HG03045 (cell line): ENCODE measurements around the gene FKBP11.

Experiments
- ATAC-seq: cut with Tn5 transposase; IDR thresholded peaks from one replicate; pipeline ENCODE4 v1.9.1; 2021; ENCODE audit warnings: mild to moderate bottlenecking, moderate library complexity; ENCODE audit not compliant: unreplicated experiment

FKBP11 gene

DNA sequence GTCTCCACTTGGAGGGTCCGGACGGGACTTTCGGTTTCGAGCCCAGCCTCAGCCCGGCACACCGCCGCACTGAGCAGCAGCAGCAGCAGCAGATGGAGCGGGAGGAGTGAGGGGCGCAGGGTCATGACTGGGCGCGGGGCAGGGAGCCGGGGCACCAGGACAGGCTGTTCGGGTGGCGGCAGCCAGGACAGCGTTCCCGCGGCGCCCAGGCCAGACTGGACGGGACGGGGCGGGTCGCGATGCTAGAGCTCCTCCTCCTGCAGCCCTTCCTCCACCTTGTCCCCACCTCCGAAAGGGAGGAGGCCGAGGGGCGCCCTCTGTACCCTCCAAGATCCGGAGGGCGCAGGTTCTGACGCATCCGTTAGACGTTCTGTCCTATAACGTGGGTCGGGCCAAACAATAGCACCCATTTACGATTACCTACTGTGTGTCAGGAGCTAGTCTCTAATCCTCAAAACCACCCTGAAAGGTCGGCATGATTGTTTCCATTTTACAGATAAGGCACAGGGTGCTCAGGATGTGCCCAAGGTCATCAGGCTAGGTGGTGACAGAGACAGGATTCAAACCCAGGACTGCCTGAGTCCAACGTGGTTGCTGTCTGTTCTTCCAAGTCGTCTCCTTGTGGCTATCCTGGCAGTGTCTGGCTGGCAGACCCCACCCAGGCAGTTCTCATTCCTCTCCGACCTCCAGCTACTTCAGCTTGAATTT is at the start of gene FKBP11:
Gene FKBP11 (minus strand): TSS at position 189 of the 708 bp plus-strand sequence. CDS start 64 bp downstream, at position 125.
- ATAC-seq, result peak; percentile 73

GRCh38 chr12:48973941-48974673 is 48.8 kb upstream of the FKBP11 start:
- ATAC-seq, result no peak

DNA sequence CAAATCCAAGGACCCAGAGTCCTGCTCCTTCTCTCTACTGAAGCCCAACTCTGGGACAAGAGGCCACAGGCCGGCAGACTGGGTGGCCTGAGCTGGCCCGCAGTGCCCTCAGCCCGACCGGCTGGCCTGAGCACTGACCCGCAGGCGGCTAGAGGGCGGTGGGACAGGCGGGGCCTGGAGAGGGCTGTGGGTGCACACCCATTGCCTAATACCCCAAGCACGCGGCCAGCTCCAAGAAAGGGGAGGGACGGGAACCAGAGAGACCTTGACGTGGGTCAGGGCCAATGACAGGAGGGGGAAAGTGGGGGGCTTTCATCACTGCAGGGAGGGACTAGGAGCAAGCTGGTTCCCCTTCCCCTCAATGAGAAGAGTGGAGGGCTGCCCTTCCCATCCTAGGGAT is 48.2 kb upstream of the FKBP11 start:
- ATAC-seq, result no peak

DNA sequence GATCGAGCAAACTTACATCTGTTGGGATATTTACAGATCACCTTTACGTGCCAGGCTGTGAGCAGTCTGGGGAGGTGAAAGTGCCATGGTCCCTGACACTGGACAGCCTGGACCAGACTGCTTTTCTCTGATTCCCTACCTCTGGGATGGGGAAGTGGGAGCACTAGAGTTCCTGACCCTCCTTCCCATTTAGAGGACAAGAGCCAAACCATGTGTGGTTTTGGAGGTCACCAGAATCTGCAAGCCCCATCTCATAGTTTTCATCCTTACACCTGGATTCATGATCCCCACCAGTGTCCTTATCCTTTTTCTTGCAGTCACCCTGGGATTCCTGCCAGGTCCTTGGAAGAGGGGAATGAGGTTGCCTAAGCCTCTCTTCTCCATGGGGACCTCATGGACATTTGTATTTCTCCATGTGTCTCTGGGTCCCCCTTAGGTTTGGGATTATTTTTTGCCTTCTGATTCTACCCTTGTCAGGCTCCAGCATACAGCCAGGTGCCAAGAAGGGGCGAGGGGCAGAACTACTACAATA is 47.7 kb upstream of the FKBP11 start:
- no peak for ATAC-seq

- ATAC-seq, result no peak
These were observed 47.1 kb upstream of the FKBP11 start for GRCh38 chr12:48972213-48972951.

GRCh38 chr12:48970702-48971334 is 45.5 kb upstream of the FKBP11 start:
- ATAC-seq, result no peak

GRCh38 chr12:48969833-48970701 is 44.8 kb upstream of the FKBP11 start:
- ATAC-seq, result no peak

DNA sequence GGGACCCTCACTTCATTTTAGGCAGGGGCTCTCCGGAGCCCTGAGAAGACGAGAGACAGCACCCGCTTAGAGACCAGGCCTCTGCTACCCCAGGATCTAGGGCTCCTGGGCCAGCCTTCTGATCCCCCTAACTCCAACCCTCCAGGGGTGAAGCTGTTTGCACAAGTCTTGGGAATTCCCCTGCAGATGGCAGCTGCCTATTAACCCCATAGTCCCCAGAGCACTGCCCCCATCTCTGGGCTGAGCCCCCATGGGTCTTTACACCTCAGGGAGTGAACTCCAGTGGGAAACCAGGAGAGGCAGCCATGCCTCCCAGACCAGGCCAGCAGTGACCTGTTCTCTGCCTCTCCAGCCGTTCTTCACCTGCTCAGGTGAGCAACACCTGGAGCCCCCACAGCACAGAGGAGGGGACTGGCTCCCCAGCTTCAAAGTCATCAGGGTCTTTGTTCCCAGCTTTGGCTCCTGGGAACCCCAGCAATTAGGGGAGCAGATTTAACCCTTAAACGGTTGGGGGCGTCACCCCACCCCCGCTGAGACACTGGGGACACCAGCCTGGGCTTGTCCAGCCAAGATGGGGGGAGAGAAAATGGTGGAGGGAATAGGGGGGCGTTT is 44.0 kb upstream of the FKBP11 start:
- ATAC-seq, result no peak

DNA sequence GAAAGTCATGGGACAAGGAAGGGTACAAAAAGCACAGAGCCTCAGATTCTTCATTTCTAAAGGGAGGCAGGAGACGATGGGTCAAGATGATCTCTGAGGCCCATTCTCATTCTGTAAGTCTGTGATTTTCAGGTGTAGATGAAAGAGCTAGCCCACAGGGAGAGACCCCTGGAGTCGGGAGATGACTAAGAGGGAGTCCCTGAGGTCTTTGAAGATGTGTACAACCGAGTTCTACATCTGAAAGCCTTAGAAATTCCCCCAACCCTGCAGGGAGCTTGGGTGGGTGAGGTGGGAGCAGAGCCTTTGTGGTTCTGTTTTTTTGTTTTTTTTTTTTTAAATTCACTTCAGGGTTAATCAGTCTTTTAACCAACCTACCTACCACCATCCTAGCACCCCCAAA is 43.2 kb upstream of the FKBP11 start:
- no peak for ATAC-seq

- no peak for ATAC-seq
These were observed 42.7 kb upstream of the FKBP11 start for GRCh38 chr12:48967991-48968390.

DNA sequence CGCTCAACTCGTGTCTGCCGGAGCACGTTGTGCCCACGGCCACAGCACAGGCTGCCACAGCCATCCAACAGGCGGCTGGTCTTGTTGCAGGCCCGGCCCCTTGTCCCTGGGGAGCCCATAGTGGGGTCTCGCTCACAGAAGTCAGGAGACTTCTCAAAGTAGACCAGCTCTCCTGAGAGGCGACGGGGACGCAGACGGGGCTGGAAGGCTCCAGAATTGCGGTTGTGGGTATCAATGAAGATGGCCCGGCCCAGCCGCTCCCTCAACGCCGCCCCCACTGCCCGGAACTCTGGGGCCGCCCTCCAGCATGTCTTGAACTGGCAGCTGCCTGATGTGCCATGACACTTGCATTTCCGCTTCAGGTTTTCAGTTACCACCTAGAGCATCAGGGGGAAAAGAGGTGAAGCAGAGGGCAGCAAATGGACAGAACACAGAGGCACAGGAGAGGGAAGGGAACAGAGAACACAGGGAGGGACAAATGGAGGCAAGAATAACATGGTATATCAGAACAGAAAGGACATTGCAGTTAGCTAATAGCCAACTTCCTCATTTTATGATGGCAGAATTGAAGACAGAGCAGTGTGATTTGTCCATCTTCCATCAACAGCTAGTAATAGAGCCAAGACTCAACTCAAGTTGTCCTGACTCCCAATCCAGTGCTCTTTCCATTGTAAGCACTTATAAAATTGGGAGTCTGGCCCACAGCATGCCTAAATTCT is 41.0 kb upstream of the FKBP11 start:
- ATAC-seq, result no peak

DNA sequence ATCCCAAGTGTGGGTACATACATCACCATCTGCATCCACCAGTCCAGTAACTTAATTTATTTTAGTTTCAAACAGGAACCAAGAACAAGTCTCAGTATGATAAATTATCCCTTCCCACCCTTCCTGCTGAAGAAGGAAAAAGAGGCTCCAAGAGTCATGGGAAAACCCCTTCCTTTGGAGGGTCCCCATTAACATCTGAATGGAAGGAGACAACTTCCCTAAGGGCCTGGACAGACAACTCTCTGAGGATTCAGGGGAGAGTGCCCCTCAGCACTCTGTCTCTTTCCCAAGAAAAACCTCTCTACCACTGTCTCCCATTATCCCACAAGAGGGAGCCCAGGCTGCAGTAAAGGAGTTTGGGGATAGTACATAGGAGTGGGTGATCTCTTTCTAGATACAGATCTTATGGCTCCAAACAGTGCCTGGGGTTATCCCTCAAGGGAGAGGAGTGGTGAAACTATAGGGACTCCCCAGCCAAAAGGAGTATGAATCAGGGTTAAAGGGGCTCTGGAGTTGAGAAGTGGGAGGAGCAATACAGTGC is 40.1 kb upstream of the FKBP11 start:
- no peak for ATAC-seq

- no peak for ATAC-seq
These were observed 36.5 kb upstream of the FKBP11 start for GRCh38 chr12:48961801-48962200.

DNA sequence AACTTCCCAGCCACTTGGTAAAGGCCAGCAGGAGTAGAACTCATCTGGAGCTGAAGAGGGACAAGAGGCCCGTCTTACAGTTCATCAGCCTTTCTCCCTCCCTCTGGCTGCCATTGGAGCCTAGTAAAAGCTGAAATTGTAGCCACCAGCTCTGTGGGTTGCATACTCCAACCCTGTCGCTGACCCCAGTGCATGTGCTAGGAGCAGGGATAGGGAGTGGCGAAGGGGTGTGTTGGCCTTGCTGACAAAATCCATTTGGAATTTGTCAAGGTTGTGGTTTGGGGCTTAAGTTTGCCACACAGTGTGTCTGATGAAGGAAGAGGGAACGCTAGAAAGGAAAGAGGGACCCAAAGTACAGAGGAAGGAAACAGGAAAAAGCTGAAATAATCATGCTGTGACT is 36.0 kb upstream of the FKBP11 start:
- no peak for ATAC-seq

- ATAC-seq, result no peak
These were observed 35.5 kb upstream of the FKBP11 start for GRCh38 chr12:48960834-48961233.

DNA sequence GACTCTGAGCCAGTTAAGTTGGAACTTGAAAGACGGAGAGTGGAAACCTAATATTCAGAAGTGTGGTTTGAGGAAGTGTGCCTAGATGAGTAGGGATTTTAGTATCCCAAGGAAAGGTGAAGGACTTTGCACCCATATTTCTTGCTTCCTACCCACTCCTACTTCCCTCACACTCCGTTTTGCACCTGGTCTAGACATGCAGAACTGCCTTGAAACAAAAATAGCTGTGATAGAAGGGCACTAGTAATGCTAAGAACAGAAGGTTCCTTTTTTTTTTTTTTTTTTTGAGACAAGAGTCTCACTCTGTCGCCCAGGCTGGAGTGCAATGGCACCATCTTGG is 32.7 kb upstream of the FKBP11 start:
- no peak for ATAC-seq

GRCh38 chr12:48957141-48958048 is 32.1 kb upstream of the FKBP11 start, which contains the start of gene ARF3:
Gene ARF3 (minus strand): TSS chr12:48957487. CDS start chr12:48941095, 16,392 bp downstream.
- ATAC-seq, result peak; percentile 88
